Stomach (tissue), 4 donors: ENCODE measurements around the gene ARPC5.

Source experiments
- POLR2A ChIP-seq, 4 donors: fragments of 450-650 bp; IDR thresholded peaks; one replicate each; pipeline ENCODE4 v1.6.1; 2016; ENCODE audit warnings: antibody characterized with exemption in 4 of 4, control low read depth in 2 of 4, mild to moderate bottlenecking in 1 of 4, moderate library complexity in 1 of 4
- POLR2AphosphoS5 ChIP-seq, 3 donors: sonication (generic); formaldehyde crosslinking; IDR thresholded peaks; one replicate each; pipeline ENCODE4 v1.6.1; 2016; ENCODE audit warnings: antibody characterized with exemption in 3 of 3
- TF ChIP-seq, protein P1 (sequence below), 7 experiments: fragments of 450-650 bp in 4 of 7; fragments of 200-600 bp in 3 of 7; sonication (generic) in 3 of 7; IDR thresholded peaks; one replicate each; pipeline ENCODE4 v1.5.1; 2016 to 2019; ENCODE audit warnings: antibody characterized with exemption in 7 of 7, control low read depth in 2 of 7, mild to moderate bottlenecking in 1 of 7

GRCh38 chr1:183609759-183610452, 25.7 kb downstream of the ARPC5 start:
- TF ChIP-seq, protein P1, sequence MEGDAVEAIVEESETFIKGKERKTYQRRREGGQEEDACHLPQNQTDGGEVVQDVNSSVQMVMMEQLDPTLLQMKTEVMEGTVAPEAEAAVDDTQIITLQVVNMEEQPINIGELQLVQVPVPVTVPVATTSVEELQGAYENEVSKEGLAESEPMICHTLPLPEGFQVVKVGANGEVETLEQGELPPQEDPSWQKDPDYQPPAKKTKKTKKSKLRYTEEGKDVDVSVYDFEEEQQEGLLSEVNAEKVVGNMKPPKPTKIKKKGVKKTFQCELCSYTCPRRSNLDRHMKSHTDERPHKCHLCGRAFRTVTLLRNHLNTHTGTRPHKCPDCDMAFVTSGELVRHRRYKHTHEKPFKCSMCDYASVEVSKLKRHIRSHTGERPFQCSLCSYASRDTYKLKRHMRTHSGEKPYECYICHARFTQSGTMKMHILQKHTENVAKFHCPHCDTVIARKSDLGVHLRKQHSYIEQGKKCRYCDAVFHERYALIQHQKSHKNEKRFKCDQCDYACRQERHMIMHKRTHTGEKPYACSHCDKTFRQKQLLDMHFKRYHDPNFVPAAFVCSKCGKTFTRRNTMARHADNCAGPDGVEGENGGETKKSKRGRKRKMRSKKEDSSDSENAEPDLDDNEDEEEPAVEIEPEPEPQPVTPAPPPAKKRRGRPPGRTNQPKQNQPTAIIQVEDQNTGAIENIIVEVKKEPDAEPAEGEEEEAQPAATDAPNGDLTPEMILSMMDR (IDR thresholded peaks at IDR 0.05): no peak
- TF ChIP-seq POLR2A (IDR thresholded peaks at IDR 0.05) (no peak), POLR2AphosphoS5 (IDR thresholded peaks at IDR 0.05) (no peak)
